ENCODE data around the gene EBF3. TPM values are rescaled to one million over a fixed set of nuclear protein-coding genes. Genes with fewer than 3 reads are reported as not detected.

Gene EBF3
- total RNA-seq, 1 donor from 2014 or later: 0.26 TPM

DNA sequence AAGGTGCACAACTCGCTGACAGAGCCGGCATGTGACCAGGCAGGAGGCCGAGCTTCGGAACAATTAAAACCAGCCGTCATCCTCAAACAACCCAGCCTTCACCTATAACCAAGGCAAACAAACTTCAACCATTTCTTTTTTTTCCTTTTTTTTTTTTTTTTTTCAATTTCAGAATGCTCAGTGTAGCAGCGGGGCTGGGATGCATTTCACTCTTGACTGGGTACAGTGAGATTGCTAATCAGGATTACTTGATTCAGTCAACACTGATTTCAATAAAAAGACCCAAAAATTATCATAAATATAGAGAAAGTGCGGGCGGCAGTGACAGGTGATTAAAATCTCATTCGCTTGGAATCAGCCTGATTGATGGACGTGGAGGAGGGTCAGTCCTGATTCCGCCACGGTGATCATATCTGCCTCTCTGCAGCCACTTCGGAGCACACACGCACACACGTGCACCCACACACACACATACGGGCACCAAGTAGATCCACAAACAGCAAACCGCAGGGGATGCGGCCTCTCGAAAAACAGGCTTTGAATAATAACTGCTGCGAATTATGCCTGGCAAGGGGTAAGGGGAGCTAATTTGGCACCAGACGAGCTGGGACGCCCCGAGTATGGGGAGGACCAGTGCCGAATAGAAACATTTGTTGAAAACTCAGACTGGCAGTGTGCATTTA is 31.2 kb downstream of the EBF3 start:
- H3K4me3 ChIP-seq (ENCODE audit: low read depth, low read length): no peak overlapping the region
- DNase-seq (ENCODE audit: low read depth) (no peak), FAIRE-seq (no peak)
- H3K27me3 ChIP-seq (ENCODE audit: control insufficient read depth, insufficient read depth, low read length): no peaks in the 10 kb centered on the region
- TF ChIP-seq, protein P1, sequence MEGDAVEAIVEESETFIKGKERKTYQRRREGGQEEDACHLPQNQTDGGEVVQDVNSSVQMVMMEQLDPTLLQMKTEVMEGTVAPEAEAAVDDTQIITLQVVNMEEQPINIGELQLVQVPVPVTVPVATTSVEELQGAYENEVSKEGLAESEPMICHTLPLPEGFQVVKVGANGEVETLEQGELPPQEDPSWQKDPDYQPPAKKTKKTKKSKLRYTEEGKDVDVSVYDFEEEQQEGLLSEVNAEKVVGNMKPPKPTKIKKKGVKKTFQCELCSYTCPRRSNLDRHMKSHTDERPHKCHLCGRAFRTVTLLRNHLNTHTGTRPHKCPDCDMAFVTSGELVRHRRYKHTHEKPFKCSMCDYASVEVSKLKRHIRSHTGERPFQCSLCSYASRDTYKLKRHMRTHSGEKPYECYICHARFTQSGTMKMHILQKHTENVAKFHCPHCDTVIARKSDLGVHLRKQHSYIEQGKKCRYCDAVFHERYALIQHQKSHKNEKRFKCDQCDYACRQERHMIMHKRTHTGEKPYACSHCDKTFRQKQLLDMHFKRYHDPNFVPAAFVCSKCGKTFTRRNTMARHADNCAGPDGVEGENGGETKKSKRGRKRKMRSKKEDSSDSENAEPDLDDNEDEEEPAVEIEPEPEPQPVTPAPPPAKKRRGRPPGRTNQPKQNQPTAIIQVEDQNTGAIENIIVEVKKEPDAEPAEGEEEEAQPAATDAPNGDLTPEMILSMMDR (IDR thresholded peaks at IDR 0.05; ENCODE audit: insufficient read depth, low read length, severe bottlenecking): no peak
- no peaks in the 10 kb centered on the region for H3K36me3 ChIP-seq (ENCODE audit: control insufficient read depth, insufficient read depth, low read length)

DNA sequence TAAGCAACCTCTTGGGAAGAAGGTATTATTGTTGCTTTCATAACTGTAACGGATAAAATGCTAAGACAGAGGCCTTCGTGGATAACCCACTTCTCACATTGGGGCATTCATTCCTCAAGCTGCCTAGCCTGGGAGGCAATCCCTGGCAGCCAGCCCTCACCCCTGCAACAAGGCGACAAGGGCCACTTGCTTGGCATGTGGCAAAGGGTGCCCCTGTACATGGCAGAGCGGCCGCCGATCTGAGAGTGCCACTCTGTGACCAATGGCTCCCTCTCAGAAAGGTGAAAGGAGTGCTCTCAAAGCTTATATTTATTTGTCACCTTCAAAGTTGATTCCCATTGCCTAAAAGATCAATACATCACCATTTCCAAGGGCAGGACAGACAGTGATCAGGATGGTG is 31.9 kb downstream of the EBF3 start:
- no peak overlapping the region for H3K4me3 ChIP-seq (ENCODE audit: low read depth, low read length)
- H3K27me3 ChIP-seq (ENCODE audit: control insufficient read depth, insufficient read depth, low read length): no peaks in the 10 kb centered on the region
- DNase-seq (ENCODE audit: low read depth) (no peak), FAIRE-seq (no peak)
- no peaks in the 10 kb centered on the region for H3K36me3 ChIP-seq (ENCODE audit: control insufficient read depth, insufficient read depth, low read length)
- TF ChIP-seq, protein P1 (IDR thresholded peaks at IDR 0.05; ENCODE audit: insufficient read depth, low read length, severe bottlenecking): no peak

DNA sequence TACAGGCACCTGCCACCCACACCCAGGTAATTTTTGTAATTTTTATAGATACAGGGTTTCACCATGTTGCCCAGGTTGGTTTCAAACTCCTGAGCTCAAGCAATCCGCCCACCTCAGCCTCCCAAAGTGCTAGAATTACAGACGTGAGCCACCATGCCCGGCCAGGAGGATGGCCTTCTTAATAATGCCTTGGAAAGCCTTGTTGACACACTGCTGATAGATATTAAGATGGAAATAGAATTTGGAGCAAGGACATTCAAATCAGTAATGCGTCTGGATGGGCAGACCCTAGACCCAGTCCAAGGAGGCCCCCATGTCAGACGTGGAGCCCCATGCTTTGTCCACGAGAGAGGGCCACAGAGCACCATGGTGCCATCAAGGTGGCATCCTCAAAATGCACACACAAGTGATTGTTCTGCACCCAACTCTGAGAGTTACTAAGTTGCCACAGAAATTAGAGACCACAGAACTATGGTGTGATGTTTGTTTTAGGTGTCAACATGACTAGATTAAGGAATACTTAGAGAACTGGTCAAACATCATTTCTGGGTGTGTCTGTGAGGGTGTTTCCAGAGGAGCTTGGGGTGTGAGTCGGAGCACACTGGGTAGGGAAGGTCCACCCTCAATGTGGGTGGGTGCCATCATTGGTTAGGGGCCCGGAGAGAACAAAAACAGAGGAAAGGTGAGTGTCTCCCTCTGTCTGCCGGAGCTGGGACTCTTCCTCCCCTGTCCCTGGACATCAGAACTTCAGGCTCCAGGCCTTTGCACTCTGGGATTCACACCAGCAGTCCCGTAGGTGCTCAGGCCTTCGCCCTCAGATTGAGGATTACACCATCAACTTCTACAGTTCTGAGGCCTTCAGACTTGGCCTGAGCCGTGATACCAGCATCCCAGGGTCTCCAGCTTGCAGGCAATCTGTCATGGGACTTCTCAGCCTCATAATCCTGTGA is 34.5 kb downstream of the EBF3 start:
- FAIRE-seq: no peak
- Histone ChIP-seq H3K4me3 (ENCODE audit: low read depth, low read length) (no peak overlapping the region), H3K36me3 (ENCODE audit: control insufficient read depth, insufficient read depth, low read length) (no peaks in the 10 kb centered on the region), H3K27me3 (ENCODE audit: control insufficient read depth, insufficient read depth, low read length) (no peaks in the 10 kb centered on the region)
- DNase-seq (ENCODE audit: low read depth): no peak
- TF ChIP-seq, protein P1 (IDR thresholded peaks at IDR 0.05; ENCODE audit: insufficient read depth, low read length, severe bottlenecking): no peak

DNA sequence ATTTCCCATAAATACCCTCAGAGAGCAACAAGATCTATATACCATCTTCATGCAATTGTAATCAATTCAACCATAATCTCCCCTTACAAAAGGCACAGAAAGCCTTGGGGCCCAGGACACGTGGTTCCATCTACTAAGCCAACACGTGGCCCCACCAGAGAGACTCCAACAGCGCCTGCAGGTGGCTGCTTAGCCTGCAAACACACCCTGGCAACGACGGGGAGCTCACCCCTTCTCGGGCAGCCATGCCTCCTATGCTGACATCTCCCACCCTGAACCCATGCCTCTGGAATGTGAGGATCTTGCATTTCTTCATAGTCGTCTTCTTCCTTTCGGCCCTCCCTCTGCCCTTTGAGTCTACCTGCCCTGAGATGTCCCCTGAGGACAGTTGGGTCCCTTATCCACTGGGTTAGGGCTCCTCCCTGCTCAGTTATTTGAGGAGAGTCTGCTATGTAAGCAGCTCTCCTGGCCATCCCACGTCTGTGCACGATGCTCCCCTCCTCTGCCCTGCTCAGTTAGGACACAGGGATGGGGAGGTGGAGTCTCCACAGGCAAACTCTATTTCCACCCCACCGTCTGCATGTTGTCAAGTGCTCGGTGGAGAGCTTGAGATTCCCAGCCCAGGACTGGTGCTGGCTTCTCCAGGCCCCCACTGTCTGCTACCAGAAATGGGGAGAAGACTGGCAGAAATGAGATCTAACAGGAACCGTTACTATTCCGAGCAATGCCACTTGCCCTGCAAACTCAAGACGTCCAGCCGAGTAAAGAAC is 36.5 kb downstream of the EBF3 start:
- TF ChIP-seq, protein P1 (IDR thresholded peaks at IDR 0.05; ENCODE audit: insufficient read depth, low read length, severe bottlenecking): no peak
- H3K27me3 ChIP-seq (ENCODE audit: control insufficient read depth, insufficient read depth, low read length): no peaks in the 10 kb centered on the region
- H3K4me3 ChIP-seq (ENCODE audit: low read depth, low read length): no peak overlapping the region
- FAIRE-seq: no peak
- no peak for DNase-seq (ENCODE audit: low read depth)
- no peaks in the 10 kb centered on the region for H3K36me3 ChIP-seq (ENCODE audit: control insufficient read depth, insufficient read depth, low read length)

DNA sequence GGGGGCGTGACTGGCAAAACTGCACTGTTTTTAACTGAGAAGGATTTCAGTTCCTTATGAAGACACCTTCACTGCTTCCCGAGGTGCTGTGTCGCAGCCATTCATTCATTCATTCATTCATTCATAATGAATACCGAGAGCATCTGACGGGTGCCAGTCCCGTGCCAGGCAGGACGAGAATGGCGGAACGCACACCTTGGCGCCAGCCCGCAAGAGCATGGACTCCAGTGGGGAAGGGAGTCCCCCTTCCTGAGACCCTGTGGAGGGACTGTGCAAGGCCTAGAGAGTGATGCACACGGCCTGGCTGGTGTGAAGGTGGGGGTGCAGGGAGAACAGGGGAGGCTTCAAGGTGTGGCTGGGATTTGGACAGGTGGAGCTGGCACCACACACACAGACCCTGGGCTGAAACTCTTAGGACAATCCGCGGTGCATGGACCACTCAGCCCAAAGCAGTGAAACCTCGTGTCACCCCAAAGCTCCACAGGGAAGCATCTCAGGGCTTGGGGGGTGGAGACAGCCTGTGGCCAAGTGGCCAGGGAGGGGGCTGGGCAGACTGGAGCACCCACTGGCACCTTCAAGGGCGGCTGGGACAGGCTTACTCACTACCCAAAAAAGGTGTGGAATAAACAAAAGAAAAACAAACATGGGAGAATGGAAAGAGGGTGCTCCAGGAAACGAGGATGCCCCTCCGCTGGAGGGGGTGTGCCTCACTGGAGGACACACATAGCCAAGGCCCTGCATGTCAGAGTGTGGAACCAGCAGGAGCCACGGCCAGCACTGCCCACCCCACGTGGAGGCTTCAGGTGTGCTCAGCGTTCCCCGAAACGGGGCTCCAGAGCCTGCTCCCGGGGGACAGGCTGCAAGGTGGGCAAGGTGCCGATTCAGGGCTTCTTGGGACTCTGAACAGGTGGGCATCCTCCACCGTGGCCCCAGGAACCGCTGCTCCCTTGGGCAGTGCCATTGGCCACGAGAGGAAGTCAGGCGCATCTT is 37.7 kb downstream of the EBF3 start:
- DNase-seq (ENCODE audit: low read depth) (no peak), FAIRE-seq (no peak)
- no peaks in the 10 kb centered on the region for H3K36me3 ChIP-seq (ENCODE audit: control insufficient read depth, insufficient read depth, low read length)
- H3K4me3 ChIP-seq (ENCODE audit: low read depth, low read length): no peak overlapping the region
- no peaks in the 10 kb centered on the region for H3K27me3 ChIP-seq (ENCODE audit: control insufficient read depth, insufficient read depth, low read length)
- TF ChIP-seq, protein P1 (IDR thresholded peaks at IDR 0.05; ENCODE audit: insufficient read depth, low read length, severe bottlenecking): no peak

Measured in bronchial epithelial cell (primary cell).